K562 (cell line): ENCODE measurements around the gene SPATA33. TPM values are rescaled to one million over a fixed set of nuclear protein-coding genes. Genes with fewer than 3 reads are reported as not detected.

Source experiments
- ADNP ChIP-seq: fragments of 200-800 bp; sonication (Bioruptor generic); IDR thresholded peaks from 2 replicates; pipeline ENCODE4 v1.6.1; 2016; ENCODE audit warnings: missing genetic modification characterization, missing compliant biosample characterization
- BHLHE40 ChIP-seq: IDR thresholded peaks from 2 replicates; pipeline ENCODE4 v1.6.1; 2011; ENCODE audit warnings: low read length, improper control_type of control experiment
- CBFA2T2 ChIP-seq: fragments of 450-650 bp; conservative IDR thresholded peaks from 2 replicates; pipeline ENCODE4 v1.6.1; 2017; ENCODE audit warnings: mild to moderate bottlenecking
- CBX1 ChIP-seq: sonication (generic); IDR thresholded peaks from 2 replicates; pipeline ENCODE4 v1.6.1; 2016; ENCODE audit warnings: antibody characterized with exemption, low read depth, mild to moderate bottlenecking
- CEBPG ChIP-seq, 3 experiments: fragments of 200-800 bp in 1 of 3; sonication (Bioruptor generic) in 1 of 3; sonication (generic) in 1 of 3; formaldehyde crosslinking in 1 of 3; IDR thresholded peaks in 2 of 3; conservative IDR thresholded peaks in 1 of 3; 2 replicates each; pipeline versions ENCODE4 v1.6.1 to v1.8.0; 2016 to 2022; ENCODE audit warnings: missing compliant biosample characterization in 2 of 3, missing genetic modification characterization in 2 of 3, mild to moderate bottlenecking in 1 of 3, missing genetic modification reagents in 1 of 3
- E2F1 ChIP-seq: sonication (generic); formaldehyde crosslinking; IDR thresholded peaks from 2 replicates; pipeline ENCODE4 v1.8.1; 2023; ENCODE audit warnings: mild to moderate bottlenecking, missing genetic modification reagents, moderate library complexity
- ETV5 ChIP-seq: sonication (generic); formaldehyde crosslinking; IDR thresholded peaks from 2 replicates; pipeline ENCODE4 v1.4.0; 2020; ENCODE audit warnings: low read depth, mild to moderate bottlenecking, missing genetic modification reagents
- JUND ChIP-seq, 2 experiments: IDR thresholded peaks; 2 replicates in 1 of 2; 3 replicates in 1 of 2; pipeline ENCODE4 v1.6.1; 2011; ENCODE audit warnings: borderline replicate concordance in 2 of 2, low read depth in 2 of 2, low read length in 2 of 2, improper control_type of control experiment in 1 of 2, missing biosample characterization in 1 of 2, missing genetic modification characterization in 1 of 2, missing genetic modification reagents in 1 of 2
- LEF1 ChIP-seq: fragments of 450-650 bp; IDR thresholded peaks from 2 replicates; pipeline ENCODE4 v1.6.1; 2016; ENCODE audit warnings: mild to moderate bottlenecking
- MAFF ChIP-seq: IDR thresholded peaks from 2 replicates; pipeline ENCODE4 v1.6.1; 2012; ENCODE audit warnings: low read length, improper control_type of control experiment
- MIER1 ChIP-seq: fragments of 450-650 bp; IDR thresholded peaks from 2 replicates; pipeline ENCODE4 v1.6.1; 2016; ENCODE audit warnings: antibody characterized with exemption, mild to moderate bottlenecking, low read depth
- NFE2 ChIP-seq: IDR thresholded peaks from 2 replicates; pipeline ENCODE4 v1.6.1; 2014; ENCODE audit warnings: antibody characterized with exemption, low read depth
- POLR2B ChIP-seq: fragments of 450-650 bp; IDR thresholded peaks from 2 replicates; pipeline ENCODE4 v1.6.1; 2018; ENCODE audit warnings: low read depth; ENCODE audit not compliant: partially characterized antibody
- PTBP1 ChIP-seq: fragments of 200-400 bp; formaldehyde crosslinking; IDR thresholded peaks from 2 replicates; pipeline ENCODE4 v1.6.1; 2017; ENCODE audit warnings: low read depth, low read length
- SAFB2 ChIP-seq: fragments of 200-400 bp; formaldehyde crosslinking; IDR thresholded peaks from 2 replicates; pipeline ENCODE4 v1.6.1; 2018; ENCODE audit warnings: borderline replicate concordance, low read length, low read depth, moderate library complexity; ENCODE audit not compliant: severe bottlenecking
- SIN3A ChIP-seq, 2 experiments: fragments of 150-350 bp in 1 of 2; IDR thresholded peaks; 2 replicates each; pipeline ENCODE4 v1.6.1; 2011 to 2016; ENCODE audit warnings: borderline replicate concordance in 2 of 2, low read depth in 2 of 2, low read length in 2 of 2, mild to moderate bottlenecking in 2 of 2, moderate library complexity in 2 of 2; ENCODE audit not compliant: control insufficient read depth in 1 of 2
- SLC30A9 ChIP-seq: fragments of 250-450 bp; sonication (Bioruptor Pico); IDR thresholded peaks from 2 replicates; pipeline ENCODE4 v1.8.0; 2022; ENCODE audit warnings: mild to moderate bottlenecking, moderate library complexity
- SMARCB1 ChIP-seq: IDR thresholded peaks from 2 replicates; pipeline ENCODE4 v1.6.1; 2011; ENCODE audit warnings: improper control_type of control experiment, low read depth; ENCODE audit not compliant: insufficient read length
- TRIM28 ChIP-seq: fragments of 450-650 bp; IDR thresholded peaks from 2 replicates; pipeline ENCODE4 v1.6.1; 2017
- XRCC5 ChIP-seq: fragments of 200-400 bp; formaldehyde crosslinking; IDR thresholded peaks from 2 replicates; pipeline ENCODE4 v1.6.1; 2017; ENCODE audit warnings: low read depth, mild to moderate bottlenecking, low read length
- ZFPM2 ChIP-seq: fragments of 250-450 bp; sonication (Bioruptor Pico); IDR thresholded peaks from 2 replicates; pipeline ENCODE4 v1.5.1; 2022; ENCODE audit warnings: mild to moderate bottlenecking
- ZNF197 ChIP-seq: fragments of 200-800 bp; sonication (Bioruptor generic); IDR thresholded peaks from 2 replicates; pipeline ENCODE4 v1.6.1; 2016; ENCODE audit warnings: low read depth, missing genetic modification characterization, missing compliant biosample characterization
- polyA plus RNA-seq, 8 experiments: library from polyadenylated mRNA; depleted of rRNA in 4 of 8; stranded (reverse) in 5 of 8; unstranded in 3 of 8; fragments of >200 nt; fragmentation: Nextera tagmentation in 2 of 8; fragmentation: Illumina TruSeq in 1 of 8; extraction: Ambion mirVana in 2 of 8; extraction: Trizol in 1 of 8; gene quantifications; 2 replicates each; pipeline versions ENCODE4 v1.2.1 to v1.2.3, GENCODE V29; 2011 to 2014; ENCODE audit warnings: inconsistent platforms in 1 of 8, missing spikeins in 1 of 8
- total RNA-seq, 7 experiments: library from RNA; depleted of rRNA in 6 of 7; stranded (reverse); fragments of >200 nt in 6 of 7; fragmentation: Illumina TruSeq in 2 of 7; extraction: Trizol in 2 of 7; gene quantifications; 2 replicates each; pipeline versions ENCODE4 v1.2.1 to v1.2.3, GENCODE V29; 2011 to 2021; ENCODE audit warnings: low replicate concordance in 1 of 7
- TF ChIP-seq, protein P1 (sequence below): fragments of 250-450 bp; sonication (Bioruptor Pico); IDR thresholded peaks from 2 replicates; pipeline ENCODE4 v1.8.0; 2022; ENCODE audit warnings: moderate library complexity, mild to moderate bottlenecking, inconsistent platforms
- TF ChIP-seq, protein P2 (sequence below): sonication (generic); formaldehyde crosslinking; IDR thresholded peaks from 2 replicates; pipeline ENCODE4 v1.8.0; 2022; ENCODE audit warnings: missing genetic modification reagents, mild to moderate bottlenecking, borderline replicate concordance

SPATA33 gene
- total and polyA plus RNA-seq, 9 of the 15 experiments (the other 6 are each of a cell fraction or from before 2014, with no cell fraction given), result 4.0 to 20.0 (median 11.8) TPM

DNA sequence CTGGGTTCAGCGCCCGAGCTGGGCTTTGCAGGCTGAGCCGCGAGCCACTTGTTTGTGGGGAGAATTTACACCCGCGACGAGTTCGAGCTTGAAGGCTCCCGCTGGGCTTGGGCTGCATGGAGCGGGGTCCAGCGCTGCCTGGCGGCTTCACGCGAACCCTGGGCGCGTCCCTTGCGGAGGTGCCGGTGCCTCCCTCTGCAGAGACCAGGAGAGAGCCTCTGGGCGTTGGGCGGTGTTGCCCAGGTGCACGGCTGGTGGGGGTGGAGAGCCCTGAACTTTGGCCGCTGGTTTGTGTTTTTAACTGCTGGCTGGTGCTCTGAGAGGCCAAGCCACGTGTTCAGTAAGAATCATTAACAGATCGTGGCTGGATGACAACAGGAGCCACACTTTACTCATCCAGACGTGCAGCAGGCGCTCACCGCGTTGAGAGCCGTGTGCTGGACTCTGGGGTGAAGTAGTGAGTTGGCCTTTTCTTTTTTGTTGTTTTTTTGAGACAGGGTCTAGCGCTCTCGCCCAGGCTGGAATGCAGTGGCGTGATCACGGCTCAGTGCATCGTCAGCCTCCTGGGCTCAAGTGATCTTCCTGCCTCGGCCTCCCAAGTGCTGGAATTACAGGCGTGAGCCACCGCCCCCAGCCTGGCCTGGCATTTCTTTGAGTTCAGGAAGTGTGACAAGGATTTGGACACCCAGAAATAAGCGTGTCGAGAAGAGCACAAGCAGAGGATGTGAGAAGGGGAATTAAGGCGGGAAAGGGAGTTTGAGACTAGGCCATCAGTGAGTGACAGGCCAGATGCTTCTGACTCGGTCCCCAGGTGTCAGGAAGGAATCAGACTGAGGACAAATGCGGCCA is 29.7 kb downstream of the SPATA33 start (continued):
- no peak for TF ChIP-seq E2F1 (CRISPR knock-in tag)
- no peak for TF ChIP-seq SAFB2
- no peak for TF ChIP-seq TRIM28
- TF ChIP-seq SIN3A (IDR thresholded peaks at IDR 0.05; ENCODE audit: borderline replicate concordance in 2 of 2, control insufficient read depth in 1 of 2, low read depth in 2 of 2, low read length in 2 of 2), result peak in 1 of 2 experiments; percentile 67; a peak in 2 of 4 replicates
- no peak for TF ChIP-seq ETV5 (CRISPR knock-in tag)
- TF ChIP-seq POLR2B, result no peak
- TF ChIP-seq ADNP (tag), result no peak
- no peak for TF ChIP-seq SMARCB1
- no peak for TF ChIP-seq MIER1
- TF ChIP-seq SLC30A9 (CRISPR knock-in tag), result no peak
- no peak for TF ChIP-seq JUND (IDR thresholded peaks at IDR 0.05; ENCODE audit: borderline replicate concordance, low read depth, low read length)
- no peak for TF ChIP-seq JUND (tag; IDR thresholded peaks at IDR 0.05; ENCODE audit: borderline replicate concordance, low read depth, low read length)
- TF ChIP-seq BHLHE40, result no peak
- TF ChIP-seq CBX1, result no peak
- no peak for TF ChIP-seq XRCC5
- TF ChIP-seq ZNF197, result no peak
- TF ChIP-seq, protein P1, sequence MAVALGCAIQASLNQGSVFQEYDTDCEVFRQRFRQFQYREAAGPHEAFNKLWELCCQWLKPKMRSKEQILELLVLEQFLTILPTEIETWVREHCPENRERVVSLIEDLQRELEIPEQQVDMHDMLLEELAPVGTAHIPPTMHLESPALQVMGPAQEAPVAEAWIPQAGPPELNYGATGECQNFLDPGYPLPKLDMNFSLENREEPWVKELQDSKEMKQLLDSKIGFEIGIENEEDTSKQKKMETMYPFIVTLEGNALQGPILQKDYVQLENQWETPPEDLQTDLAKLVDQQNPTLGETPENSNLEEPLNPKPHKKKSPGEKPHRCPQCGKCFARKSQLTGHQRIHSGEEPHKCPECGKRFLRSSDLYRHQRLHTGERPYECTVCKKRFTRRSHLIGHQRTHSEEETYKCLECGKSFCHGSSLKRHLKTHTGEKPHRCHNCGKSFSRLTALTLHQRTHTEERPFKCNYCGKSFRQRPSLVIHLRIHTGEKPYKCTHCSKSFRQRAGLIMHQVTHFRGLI, result no peak
- 0 out of 2 replicates have a peak, but pooled peaks have one; percentile 20 for TF ChIP-seq PTBP1
- no peak for TF ChIP-seq ZFPM2
- TF ChIP-seq, protein P2, sequence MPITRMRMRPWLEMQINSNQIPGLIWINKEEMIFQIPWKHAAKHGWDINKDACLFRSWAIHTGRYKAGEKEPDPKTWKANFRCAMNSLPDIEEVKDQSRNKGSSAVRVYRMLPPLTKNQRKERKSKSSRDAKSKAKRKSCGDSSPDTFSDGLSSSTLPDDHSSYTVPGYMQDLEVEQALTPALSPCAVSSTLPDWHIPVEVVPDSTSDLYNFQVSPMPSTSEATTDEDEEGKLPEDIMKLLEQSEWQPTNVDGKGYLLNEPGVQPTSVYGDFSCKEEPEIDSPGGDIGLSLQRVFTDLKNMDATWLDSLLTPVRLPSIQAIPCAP, result no peak
- TF ChIP-seq CBFA2T2, result no peak
- TF ChIP-seq NFE2, result no peak
- no peak for TF ChIP-seq MAFF
- 0 out of 2 replicates have a peak, but pooled peaks have one; percentile 16 for TF ChIP-seq CEBPG (CRISPR knock-in tag; IDR thresholded peaks at IDR 0.05)
- TF ChIP-seq CEBPG (tag; conservative IDR thresholded peaks at IDR 0.05 in 1 of 2, IDR thresholded peaks at IDR 0.05 in 1 of 2), result no peak
- TF ChIP-seq LEF1, result no peak
